Stimulated activated CD4-positive, alpha-beta T cell treated with anti-CD3 and anti-CD28 coated beads, TNF-alpha, amount 100 ng/mL, for 1 hour (primary cell): Measurements from ENCODE around the gene CHRND.

Experiments used
- DNase-seq, 3 donors: peaks; one replicate each; pipeline ENCODE4 v3.0.0-alpha.2; 2020; ENCODE audit warnings: low read depth in 3 of 3, low spot score in 1 of 3

The CHRND gene

DNA sequence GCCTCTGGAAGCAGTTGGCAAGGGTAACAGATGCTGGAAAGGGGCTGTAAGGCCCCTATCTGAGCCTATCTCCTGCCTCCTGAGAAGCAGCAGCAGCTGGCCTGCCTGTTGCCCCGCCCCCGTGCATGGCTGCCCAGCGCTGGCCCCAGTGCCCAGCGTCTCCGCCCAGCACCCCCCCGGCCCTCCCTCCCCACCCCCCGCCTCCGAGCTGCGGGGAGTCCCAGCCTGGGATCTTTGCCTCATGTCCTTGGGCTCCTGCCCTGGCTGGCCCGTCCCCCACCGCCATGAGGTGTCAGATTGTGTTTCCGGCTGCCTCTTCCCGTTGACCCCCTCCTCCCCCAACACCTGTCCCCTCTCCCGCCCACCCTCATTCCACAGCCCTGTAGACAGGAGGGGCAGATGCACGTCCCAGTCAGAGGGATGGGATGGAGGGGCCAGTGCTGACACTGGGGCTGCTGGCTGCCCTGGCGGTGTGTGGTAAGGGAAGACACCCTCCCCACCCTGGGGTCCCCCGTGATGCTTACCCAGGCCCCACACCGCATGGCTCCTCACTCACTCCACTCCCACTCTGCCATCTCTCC is at the start of gene CHRND:
Gene CHRND (plus strand): TSS at position 370 of the 581 bp plus-strand sequence. CDS start 56 bp downstream, at position 426.
- no peak for DNase-seq

- no peak for DNase-seq
Observed at GRCh38 chr2:232476791-232477190, 49.2 kb upstream of the CHRND start.

DNA sequence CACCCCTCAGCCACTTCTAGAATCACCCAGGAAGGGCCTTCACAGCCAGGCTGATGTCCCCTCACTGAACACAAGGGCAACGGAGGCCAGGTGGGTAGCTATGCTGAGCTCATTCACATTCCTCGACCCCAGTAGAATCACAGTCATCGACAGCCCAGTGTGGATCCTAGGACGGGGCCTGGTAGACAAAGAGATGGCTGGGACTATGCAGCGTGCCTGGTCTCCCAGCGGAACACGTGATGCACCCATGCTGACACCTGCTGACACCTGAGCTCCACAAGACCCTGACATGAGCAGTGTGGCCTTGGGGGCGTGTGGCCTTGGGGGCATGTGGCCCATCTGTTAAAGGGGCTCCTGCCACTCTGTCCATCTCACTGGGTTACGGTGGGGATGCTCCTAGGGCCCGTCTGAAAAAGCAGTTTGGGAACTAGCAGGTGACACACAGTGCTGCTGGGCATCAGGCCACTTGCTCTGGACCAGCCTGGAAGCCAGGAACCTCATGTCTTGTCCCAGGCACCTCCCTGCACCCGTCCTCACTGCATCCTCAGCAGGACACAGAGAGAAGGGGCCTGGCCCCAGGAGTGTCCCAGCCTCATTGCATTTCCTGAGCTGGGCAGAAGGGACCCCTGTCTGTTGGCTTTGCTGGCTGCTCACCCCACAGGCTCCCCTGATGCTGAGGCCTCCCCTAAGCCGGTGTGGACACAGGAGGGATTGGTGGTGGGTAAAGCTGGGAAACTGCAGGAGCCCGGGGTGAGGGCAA is 48.0 kb upstream of the CHRND start:
- no peak for DNase-seq

GRCh38 chr2:232478571-232479340 is 47.2 kb upstream of the CHRND start:
- no peak for DNase-seq

DNA sequence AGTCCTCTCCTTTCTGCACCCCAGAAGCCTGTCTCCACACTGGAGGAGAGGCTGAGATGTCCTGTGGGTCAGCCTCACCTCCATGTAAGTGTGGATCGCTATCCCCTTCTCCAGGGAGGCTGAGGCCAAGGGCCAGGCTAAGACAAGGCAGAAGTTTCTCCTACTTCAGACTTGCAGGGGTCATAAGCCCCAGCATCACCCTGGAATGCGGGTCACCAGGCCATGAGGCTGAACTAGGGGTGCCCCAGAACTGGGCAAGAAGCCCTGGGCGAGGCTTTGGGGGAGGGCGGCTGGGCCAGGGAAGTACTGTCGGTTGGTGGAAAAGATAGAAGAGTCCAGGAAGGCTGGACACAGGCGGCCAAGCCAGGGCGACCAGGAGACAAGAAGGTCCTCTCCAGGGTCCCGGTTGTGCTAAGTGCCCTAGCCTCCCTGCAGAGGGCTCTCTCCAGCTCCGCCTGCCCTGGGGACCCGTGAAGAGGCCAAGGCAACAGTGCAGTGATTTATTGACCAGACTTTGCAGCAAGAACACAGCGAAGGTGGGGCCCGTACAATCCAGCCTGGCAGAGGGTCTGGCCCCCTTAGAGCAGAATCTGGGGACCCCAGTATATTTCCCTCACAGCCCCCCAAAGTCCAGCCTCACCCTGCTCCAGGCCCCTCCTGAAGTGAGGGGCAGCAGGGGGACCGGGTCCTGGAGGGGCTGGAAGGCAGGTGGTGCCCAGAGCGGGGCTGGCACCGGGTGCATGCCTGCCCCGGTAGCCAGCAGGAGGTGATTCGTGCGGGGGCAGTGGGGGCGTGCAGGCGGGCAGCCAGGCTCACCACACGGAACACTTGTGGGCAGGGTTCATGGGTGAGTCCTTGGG is 46.4 kb upstream of the CHRND start:
- DNase-seq, result no peak

GRCh38 chr2:232480201-232481190 is 45.5 kb upstream of the CHRND start:
- DNase-seq, result no peak

DNA sequence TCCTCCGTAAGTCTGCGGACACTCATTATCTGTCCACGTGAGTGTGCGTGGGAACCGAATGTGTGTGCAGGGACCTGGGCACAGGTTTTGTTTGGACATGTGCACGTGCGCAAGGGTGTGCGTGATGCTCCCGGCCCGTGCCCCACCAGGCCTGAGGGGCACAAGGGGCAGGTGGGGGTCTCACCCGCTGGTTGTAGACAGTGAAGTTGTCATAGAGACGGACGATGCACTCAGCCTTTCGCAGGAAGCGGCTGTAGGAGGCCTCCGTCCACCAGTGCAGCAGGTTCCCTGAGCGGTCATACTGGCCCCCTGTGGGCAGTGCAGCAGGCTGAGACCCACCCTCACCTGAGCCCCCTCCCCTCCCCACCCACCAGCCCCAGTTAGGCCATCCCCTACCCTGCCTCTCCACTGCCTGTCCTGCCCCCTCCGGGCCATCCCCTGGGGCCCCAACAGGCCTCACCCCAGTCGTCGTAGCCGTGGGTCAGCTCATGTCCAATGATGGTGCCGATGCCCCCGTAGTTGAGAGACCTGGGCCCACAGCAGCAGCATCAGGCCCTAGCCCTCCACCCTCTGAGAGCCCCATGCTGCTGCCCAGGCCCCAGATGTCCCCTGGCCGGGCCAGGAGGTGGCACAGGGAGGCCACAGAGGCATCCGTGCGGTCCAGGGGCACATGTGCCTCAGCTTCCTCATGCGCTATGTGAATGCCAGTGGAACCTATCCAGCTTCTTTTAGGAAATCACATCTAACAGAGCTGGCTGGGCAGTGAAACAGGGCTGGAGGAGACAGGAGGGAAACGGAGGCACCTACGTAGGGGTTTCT is 44.4 kb upstream of the CHRND start:
- DNase-seq, result no peak

- DNase-seq, result no peak
Observed at GRCh38 chr2:232482301-232483238, 43.4 kb upstream of the CHRND start.

GRCh38 chr2:232483311-232483922 is 42.5 kb upstream of the CHRND start:
- no peak for DNase-seq

DNA sequence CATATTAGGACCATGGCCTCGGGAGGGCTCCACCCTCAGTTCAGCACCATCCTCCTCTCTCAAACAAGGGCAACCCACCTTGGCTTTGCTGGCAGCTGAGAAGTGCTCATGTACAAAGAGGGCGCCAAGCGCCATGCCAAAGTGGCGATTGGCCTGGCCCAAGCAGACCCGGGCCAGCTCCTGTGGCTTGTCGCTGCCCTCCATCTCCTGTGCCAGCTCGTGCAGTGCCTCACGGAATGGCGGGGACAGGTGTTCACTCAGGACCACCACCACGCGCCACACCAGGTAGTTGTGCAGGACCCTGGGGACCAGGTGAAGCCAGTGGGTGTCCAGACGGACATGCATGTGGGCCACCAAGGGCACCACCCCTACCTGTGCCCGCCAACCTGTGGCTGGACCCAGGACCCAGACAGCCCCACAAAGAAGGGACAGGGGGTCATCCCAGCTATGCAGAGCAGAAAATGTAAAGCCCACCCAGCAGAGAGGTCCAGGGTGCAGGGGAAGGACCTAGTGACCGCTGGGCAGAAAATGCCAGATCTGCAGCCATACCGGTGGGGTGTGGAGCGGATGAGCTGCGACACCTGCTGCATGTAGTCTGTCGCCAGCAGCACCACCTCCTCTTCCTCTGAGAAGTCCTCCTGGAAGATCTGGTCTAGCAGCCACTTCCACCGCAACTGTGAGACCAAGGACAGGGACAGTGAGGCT is 41.9 kb upstream of the CHRND start:
- no peak for DNase-seq

DNA sequence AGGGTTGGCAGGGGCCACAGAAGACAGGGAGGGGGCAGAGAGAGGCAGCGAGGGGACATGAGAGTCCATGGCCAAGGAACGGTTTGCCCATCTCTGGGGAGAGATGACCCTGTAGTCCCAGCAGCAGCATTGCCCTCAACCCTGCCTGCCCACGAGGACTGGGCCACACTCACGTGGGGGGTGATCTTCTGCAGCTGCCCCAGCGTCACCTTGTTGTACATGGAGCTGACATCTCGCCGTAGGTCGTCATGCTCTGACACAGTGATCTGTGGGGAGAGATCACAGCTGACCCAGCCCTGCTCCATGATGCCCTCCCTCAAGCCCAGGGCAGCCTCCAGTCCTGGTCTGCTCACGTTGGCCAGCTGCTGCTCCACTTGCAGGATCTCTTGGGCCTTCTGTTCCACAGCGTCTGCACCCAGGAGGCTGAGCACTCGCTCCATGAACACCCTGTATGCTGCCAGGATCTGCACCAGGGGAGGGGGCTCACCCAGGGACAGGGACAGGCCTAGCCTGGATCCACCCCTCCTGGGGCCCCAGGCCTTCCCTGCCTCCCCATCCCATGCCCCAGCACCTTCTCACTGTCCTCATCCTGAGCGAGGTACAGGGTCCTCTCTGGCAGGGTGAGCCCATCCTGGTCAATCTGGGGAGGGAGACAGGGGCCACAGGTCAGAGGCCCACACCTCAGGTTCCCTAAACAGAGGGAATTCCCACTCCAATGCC is 41.2 kb upstream of the CHRND start:
- DNase-seq, result no peak

- no peak for DNase-seq
Observed at GRCh38 chr2:232485348-232485756, 40.6 kb upstream of the CHRND start.

DNA sequence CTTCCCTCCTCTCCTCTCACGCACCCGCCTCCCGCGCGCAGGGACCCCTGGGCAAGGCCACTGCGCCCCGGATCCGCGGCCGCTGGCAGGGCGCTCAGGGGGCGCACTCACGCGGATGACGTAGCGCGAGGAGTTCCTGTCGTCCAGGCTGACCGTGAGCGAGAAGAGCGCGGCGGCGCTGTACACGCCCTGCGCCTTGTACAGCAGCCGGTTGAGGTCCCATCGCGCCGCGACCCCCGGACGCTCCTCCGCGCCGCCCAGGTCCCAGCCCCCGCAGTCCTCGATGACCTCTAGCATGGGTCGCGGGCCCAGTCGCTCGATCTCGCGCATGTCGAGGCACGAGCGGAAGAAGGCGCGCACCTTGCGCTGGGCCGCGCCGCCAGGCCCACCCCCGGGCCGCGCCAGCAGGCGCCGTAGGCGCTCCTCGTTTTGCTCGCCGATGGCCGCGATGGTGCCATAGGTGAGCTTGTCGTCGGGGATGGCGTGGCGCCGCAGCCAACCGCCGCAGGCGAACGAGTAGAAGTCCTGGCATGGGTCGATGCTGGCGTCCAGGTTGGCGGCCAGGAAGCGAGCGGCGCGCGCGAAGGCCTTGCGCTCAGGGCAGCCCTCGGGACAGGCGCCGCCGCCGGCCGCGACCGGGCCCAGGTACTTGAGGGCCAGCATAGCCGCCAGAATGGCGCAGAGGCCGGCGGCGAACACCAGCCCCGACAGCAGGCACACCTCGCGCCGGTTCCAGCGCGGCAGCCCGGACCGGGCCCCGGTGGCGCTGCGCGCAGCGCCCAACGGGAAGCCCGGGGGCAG is 40.0 kb upstream of the CHRND start:
- DNase-seq, result no peak

GRCh38 chr2:232486558-232487384 is 39.2 kb upstream of the CHRND start:
- no peak for DNase-seq
